OCI-LY1 (cell line): ENCODE results near the gene ALPK1.

ENCODE experiments used
- H2AFZ ChIP-seq: fragments of 200-600 bp; sonication (generic), shearing (Covaris generic); 2 replicates; pipeline ENCODE4 v1.6.0; 2014; ENCODE audit warnings: antibody characterized with exemption, mild to moderate bottlenecking, low read length
- H3F3A ChIP-seq: fragments of 200-600 bp; sonication (generic), shearing (Covaris generic); 2 replicates; pipeline ENCODE4 v1.6.0; 2014; ENCODE audit warnings: mild to moderate bottlenecking, antibody characterized with exemption, low read length, moderate library complexity; ENCODE audit not compliant: insufficient read depth
- H3K27ac ChIP-seq: fragments of 200-600 bp; sonication (generic); 2 replicates; pipeline ENCODE4 v1.5.1; 2014; ENCODE audit warnings: low read length, mixed run types, mild to moderate bottlenecking, low read depth; ENCODE audit not compliant: poor library complexity, severe bottlenecking
- H3K27me3 ChIP-seq: fragments of 200-600 bp; sonication (generic); 2 replicates; pipeline ENCODE4 v1.6.0; 2014; ENCODE audit warnings: antibody characterized with exemption, mild to moderate bottlenecking, low read length, moderate library complexity; ENCODE audit not compliant: insufficient read depth
- H3K36me3 ChIP-seq: fragments of 200-600 bp; sonication (generic); 2 replicates; pipeline ENCODE4 v1.6.1; 2014; ENCODE audit warnings: mild to moderate bottlenecking, antibody characterized with exemption, low read length, moderate library complexity, mixed read lengths; ENCODE audit not compliant: insufficient read depth
- H3K4me1 ChIP-seq: fragments of 200-600 bp; sonication (generic); 2 replicates; pipeline ENCODE4 v1.5.1; 2014; ENCODE audit warnings: mild to moderate bottlenecking, low read length, moderate library complexity; ENCODE audit not compliant: insufficient read depth, severe bottlenecking
- H3K4me2 ChIP-seq: fragments of 200-600 bp; sonication (generic), shearing (Covaris generic); 2 replicates; pipeline ENCODE4 v1.6.1; 2014; ENCODE audit warnings: low read length
- H3K4me3 ChIP-seq: fragments of 200-600 bp; sonication (generic); 2 replicates; pipeline ENCODE4 v1.5.1; 2014; ENCODE audit warnings: low read length, low read depth, mild to moderate bottlenecking, mixed read lengths; ENCODE audit not compliant: poor library complexity, severe bottlenecking
- H3K79me2 ChIP-seq: fragments of 200-600 bp; shearing (Covaris generic); 2 replicates; pipeline ENCODE4 v1.6.1; 2016; ENCODE audit warnings: mixed run types, low read length, mixed read lengths; ENCODE audit not compliant: insufficient read depth
- H3K9ac ChIP-seq: fragments of 200-600 bp; sonication (generic), shearing (Covaris generic); 2 replicates; pipeline ENCODE4 v1.6.1; 2014; ENCODE audit warnings: mild to moderate bottlenecking, low read length, mixed read lengths
- H3K9me2 ChIP-seq: fragments of 200-600 bp; sonication (generic), shearing (Covaris generic); 2 replicates; pipeline ENCODE4 v1.6.1; 2014; ENCODE audit warnings: low read depth, mild to moderate bottlenecking, low read length, mixed read lengths
- H3K9me3 ChIP-seq: fragments of 200-600 bp; shearing (Covaris generic); 2 replicates; pipeline ENCODE4 v1.6.1; 2014; ENCODE audit warnings: low read length, mixed read lengths
- H4K20me1 ChIP-seq: fragments of 200-600 bp; sonication (generic), shearing (Covaris generic); 2 replicates; pipeline ENCODE4 v1.6.0; 2016; ENCODE audit warnings: mild to moderate bottlenecking, low read length; ENCODE audit not compliant: insufficient read depth
- CTCF ChIP-seq: fragments of 200-600 bp; sonication (generic), shearing (Covaris generic); IDR thresholded peaks from 2 replicates; pipeline ENCODE4 v1.5.1; 2017; ENCODE audit warnings: mild to moderate bottlenecking, antibody characterized with exemption, low read length, moderate library complexity, mixed read lengths
- EZH2 ChIP-seq: fragments of 200-600 bp; sonication (generic), shearing (Covaris generic); IDR thresholded peaks from 2 replicates; pipeline ENCODE4 v1.8.0; 2017; ENCODE audit warnings: borderline replicate concordance, mixed run types, mild to moderate bottlenecking, antibody characterized with exemption, low read length, moderate library complexity, mixed read lengths

ALPK1 gene

GRCh38 chr4:112284166-112284565 lies 13.0 kb upstream of the ALPK1 start:
- Histone ChIP-seq H2AFZ (no peak overlapping the region), H3K4me2 (peak overlapping the region; percentile 68)

GRCh38 chr4:112284662-112285411 lies 12.3 kb upstream of the ALPK1 start:
- Histone ChIP-seq H3K4me2 (peak overlapping the region; percentile 68), H3K4me3 (peak overlapping the region; percentile 99), H4K20me1 (no peaks in the 10 kb centered on the region), H3F3A (peaks cover 5% of the 10 kb centered on the region; the same call in 1 of the 2 replicates), H3K27ac (peak overlapping the region; percentile 99), H3K36me3 (peaks cover 42% of the 10 kb centered on the region), H3K79me2 (peaks cover 56% of the 10 kb centered on the region), H3K9me2 (no peaks in the 10 kb centered on the region), H3K27me3 (no peaks in the 10 kb centered on the region), H3K9ac (peak overlapping the region; percentile 100), H3K4me1 (peaks cover 79% of the 10 kb centered on the region), H3K9me3 (peaks cover 3% of the 10 kb centered on the region; the same call in 1 of the 2 replicates), H2AFZ (no peak overlapping the region)
- TF ChIP-seq CTCF (no peak), EZH2 (no peak)

More at GRCh38 chr4:112284166-112284565, 13.0 kb upstream of the ALPK1 start:
- peak overlapping the region; percentile 100 for H3K9ac ChIP-seq
- H3F3A ChIP-seq = peaks cover 5% of the 10 kb centered on the region; the same call in 1 of the 2 replicates
- TF ChIP-seq EZH2 (no peak), CTCF (no peak)
- peak overlapping the region; percentile 99 for H3K27ac ChIP-seq
- H3K4me1 ChIP-seq = peaks cover 79% of the 10 kb centered on the region
- H3K4me3 ChIP-seq = peak overlapping the region; percentile 99
- H3K79me2 ChIP-seq = peaks cover 60% of the 10 kb centered on the region
- no peaks in the 10 kb centered on the region for H4K20me1 ChIP-seq
- peaks cover 3% of the 10 kb centered on the region; the same call in 1 of the 2 replicates for H3K9me3 ChIP-seq
- H3K9me2 ChIP-seq = no peaks in the 10 kb centered on the region
- no peaks in the 10 kb centered on the region for H3K27me3 ChIP-seq
- peaks cover 42% of the 10 kb centered on the region for H3K36me3 ChIP-seq

- Histone ChIP-seq H3K9ac (peak overlapping the region; percentile 71), H3K4me1 (peaks cover 64% of the 10 kb centered on the region), H3K79me2 (peaks cover 32% of the 10 kb centered on the region), H3K9me2 (no peaks in the 10 kb centered on the region), H3K27me3 (no peaks in the 10 kb centered on the region), H3K4me3 (peak overlapping the region; percentile 53), H3F3A (peaks cover 5% of the 10 kb centered on the region; the same call in 1 of the 2 replicates), H3K27ac (peak overlapping the region; percentile 99), H3K36me3 (peaks cover 26% of the 10 kb centered on the region), H3K9me3 (peaks cover 2% of the 10 kb centered on the region; the same call in 1 of the 2 replicates), H4K20me1 (no peaks in the 10 kb centered on the region), H3K4me2 (peak overlapping the region; percentile 85), H2AFZ (no peak overlapping the region)
- no peak for TF ChIP-seq EZH2
- no peak for TF ChIP-seq CTCF
Observed at GRCh38 chr4:112287258-112287989, 9.7 kb upstream of the ALPK1 start.
